HG03575 (cell line): ENCODE results near the gene FZD2.
"Not testable (repeated sequence)": the region's sequence is repeated elsewhere in the genome, so short reads cannot be mapped to it uniquely, and the experiment has no call there.

Experiments
- ATAC-seq: cut with Tn5 transposase; IDR thresholded peaks from one replicate; pipeline ENCODE4 v1.9.1; 2021; ENCODE audit not compliant: unreplicated experiment, insufficient number of reproducible peaks, low FRiP score; ENCODE audit errors: extremely low read depth

Gene FZD2

DNA sequence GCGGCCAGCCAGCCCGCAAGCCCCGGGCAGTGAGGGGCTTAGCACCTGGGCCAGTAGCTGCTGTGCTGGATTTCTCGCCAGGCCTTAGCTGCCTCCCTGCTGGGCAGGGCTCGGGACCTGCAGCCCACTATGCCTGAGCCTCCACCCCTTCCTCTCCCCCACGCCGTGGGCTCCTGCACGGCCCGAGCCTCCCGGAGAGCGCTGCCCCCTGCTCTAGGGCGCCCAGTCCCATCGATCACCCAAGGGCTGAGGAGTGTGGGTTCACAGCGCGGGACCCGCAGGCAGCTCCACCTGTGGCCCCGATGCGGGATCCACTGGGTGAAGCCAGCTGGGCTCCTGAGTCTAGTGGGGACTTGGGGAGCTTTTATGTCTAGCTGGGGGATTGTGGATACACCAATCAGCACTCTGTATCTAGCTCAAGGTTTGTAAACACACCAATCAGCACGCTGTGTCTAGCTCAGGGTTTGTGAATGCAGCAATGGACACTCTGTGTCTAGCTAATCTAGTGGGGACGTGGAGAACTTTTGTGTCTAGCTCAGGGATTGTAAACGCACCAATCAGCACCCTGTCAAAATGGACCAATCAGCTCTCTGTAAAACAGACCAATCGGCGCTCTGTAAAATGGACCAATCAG is 11.1 kb downstream of the FZD2 start:
- ATAC-seq: not testable (repeated sequence)

DNA sequence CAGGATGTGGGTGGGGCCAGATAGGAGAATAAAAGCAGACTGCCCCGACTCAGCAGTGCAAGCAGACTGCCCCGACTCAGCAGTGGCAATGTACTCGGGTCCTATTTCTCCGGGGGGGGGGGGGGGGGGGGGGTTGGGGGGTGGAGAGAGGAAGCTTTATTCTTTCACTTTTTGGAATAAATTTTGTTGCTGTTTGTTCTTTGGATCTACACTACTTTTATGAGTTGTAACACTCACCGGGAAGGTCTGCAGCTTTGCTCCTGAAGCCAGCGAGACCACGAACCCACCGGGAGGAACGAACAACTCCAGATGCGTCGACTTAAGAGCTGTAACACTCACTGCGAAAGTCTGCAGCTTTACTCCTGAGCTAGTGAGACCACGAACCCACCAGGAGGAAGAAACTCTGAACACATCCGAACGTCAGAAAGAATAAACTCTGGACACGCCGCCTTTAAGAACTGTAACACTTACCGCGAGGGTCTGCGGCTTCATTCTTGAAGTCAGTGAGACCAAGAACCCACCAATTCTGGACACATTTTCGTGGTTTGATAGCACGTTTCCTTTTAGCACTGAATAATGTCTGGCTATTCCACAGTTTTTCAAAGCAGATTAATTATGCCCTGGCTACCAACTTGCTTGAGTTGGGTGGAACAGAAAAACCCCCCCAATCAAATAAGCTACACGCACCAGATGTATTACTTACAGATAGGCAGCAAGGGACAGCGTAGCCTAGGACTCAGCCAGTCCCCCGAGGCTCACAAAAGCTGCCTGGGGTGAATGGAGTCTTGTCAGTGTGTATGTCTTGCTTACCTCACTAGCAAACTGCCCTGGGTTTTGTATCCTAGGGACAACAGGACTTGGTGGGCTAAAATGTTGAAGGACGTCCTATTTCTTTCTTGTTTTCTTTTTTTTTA is 11.9 kb downstream of the FZD2 start:
- no peak for ATAC-seq

DNA sequence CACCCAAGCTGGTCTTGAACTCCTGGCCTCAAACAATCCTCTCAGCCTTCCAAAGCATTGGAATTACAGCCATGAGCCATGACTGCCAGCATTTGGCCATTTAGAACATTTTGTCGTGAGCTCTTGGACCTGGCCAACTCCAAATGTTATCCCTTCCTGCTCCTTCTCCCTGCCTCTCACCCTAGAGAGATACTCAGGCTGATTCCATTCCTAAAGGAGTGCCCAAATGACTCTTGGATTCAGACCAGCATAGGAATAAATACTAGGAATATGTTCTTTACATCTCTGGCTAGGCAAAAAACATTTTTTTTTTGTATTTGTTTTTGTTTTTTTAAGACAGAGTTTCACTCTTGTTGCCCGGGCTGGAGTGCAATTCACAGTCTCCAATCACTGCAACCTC is 15.5 kb downstream of the FZD2 start:
- no peak for ATAC-seq

DNA sequence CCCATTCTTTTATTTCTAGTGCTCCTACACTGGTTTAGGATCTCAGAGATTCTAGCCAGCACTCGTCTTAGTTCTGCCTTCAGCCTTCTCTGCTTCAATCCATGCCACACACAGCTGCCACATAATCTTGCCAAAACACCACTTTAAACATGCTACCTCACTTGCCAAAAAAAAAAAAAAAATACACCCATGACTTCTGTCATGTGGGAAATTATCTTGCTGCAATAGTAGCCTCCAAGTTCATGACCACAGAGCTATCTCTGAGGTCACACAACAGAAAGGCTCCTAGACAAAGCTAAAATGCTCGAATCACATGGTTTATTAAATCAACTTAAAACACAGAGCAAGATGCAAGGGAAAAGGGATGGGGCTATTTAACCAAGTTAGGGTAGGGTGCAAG is 18.1 kb downstream of the FZD2 start:
- no peak for ATAC-seq

DNA sequence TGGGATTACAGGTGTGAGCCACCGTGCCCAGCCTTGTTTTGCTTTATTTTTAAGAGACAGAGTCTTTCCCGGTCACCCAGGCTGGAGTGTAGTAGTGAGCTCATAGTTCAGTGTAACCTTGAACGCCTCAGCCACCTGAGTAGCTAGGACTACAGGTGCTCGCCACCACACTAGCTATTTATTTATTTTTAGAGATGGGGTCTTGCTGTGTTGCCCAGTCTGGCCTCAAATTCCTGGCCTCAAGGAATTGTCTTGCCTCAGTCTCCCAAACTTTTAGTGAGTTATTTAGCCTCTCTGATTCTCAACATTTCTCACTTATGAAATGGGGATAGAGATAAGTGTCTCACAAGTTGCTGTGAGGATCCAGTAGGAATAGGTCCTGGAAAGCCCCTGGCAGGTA is 21.7 kb downstream of the FZD2 start:
- ATAC-seq: no peak

DNA sequence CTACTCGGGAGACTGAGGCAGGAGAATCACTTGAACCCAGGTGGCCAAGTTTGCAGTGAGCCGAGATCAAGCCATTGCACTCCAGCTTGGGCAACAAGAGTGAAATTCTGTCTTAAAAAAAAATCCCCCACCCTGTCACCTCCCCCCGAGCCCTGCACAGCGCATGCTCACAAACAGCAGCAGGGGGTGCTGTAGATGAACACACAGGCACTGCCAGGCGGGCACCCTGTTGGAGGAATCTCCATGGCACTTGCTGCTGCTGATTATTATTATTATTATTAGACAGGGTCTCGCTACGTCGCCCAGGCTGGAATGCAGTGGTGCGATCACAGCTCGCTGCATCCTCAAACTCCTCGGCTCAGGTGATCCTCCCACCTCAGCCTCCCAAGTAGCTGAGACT is 24.6 kb downstream of the FZD2 start:
- no peak for ATAC-seq

DNA sequence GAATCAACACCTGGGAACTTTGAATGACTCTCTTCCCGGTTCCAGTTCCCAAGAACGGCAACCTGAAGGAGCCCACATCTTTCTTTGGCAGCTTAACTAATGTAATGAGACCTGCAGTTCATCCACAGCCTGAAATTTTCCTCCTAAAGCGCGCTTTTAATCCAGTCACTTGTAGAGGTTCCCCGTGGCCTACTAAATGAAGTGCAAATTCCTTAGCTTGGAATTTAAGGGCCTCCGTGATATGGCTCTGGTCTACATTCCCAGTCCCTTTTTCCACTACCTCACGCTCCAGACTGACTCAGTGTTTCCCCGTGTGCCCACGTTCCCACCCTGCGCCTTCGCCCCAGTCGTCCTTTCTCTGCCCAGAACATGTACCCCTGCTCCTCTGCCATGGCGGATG is 27.2 kb downstream of the FZD2 start:
- no peak for ATAC-seq

DNA sequence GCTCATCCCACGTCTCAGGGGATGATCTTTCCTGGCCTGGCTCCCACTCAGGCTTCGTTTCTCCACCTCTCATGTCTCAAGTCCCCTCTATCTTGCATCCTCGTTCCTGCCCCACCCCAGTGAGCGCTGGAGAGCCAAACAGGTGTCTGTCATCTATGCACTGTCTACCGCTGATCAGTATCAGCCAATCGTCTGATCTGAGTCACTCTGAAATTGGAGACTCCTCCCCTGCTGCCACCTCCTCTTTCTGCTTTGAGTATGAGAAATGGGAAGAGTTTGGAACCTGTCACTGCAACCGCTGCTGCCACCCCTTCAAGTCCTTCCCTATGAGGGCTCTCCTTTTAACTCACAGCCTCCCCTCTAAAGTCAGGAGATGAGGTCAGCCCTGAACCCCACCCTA is 28.0 kb downstream of the FZD2 start:
- ATAC-seq: no peak

DNA sequence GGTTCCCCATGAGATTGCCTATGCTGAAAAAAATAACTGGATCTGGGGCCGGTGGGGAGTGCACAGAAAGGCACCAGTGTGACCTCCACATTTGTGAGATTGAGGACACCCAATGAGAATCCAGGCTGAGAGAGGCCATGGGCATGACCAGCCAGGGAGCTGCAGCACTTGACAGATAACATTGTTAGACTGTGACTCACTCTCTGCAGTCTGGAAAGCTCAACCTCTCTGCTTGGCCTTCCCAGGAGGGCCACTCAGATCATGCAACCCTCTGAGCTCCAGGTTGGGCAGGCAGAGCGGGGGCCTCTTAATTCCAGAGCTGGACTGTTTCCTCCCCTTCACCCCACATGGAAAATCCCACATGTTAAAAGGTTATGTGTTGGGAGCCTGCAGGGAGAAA is 30.1 kb downstream of the FZD2 start:
- ATAC-seq: no peak

DNA sequence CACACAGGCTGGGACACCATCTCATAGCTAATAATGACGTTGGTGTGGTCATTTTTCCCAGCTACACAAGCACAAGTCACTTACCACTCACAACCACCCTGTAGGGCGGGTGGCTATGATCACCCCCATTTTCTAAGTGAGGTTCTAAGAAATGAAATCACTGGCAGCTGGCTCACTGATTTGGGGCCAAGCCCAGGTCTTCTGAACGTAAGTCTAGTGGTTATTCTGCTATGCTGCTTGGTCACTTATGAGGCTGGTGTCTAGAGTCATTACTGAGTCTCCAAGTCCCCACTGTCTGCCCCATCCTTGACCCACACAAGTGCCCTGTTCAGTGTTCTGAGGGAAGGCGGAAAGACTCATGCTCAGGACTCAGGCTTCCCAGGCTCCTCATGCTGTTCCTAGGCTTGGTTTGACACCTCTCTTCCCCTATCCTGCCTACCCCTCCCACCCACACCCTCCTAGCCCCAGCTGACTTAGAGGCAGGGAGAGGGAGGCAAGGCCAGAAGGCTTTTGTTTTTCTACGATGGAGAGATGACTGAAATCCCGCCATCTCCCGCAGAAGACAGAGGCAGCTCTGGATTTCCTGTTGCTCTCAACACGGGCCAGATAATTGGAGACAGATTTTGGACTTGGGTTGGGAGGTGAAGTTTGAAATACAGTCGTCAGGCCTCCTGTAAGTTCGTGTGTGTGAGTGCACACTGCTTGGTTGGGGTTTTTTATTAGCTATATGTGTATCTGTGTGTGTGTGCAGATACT is 32.2 kb downstream of the FZD2 start:
- ATAC-seq: no peak

DNA sequence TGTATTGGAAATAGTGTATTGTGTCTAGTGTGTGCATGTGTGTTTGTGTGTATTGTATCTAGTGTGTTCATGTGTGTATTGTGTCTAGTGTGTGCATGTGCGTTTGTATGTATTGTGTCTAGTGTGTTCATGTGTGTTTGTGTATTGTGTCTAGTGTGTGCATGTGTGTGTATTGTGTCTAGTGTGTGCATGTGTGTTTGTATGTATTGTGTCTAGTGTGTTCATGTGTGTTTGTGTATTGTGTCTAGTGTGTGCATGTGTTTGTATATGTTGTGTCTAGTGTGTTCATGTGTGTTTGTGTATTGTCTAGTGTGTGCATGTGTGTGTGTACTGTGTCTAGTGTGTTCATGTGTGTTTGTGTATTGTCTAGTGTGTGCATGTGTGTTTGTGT is 32.8 kb downstream of the FZD2 start:
- ATAC-seq: not testable (repeated sequence)

DNA sequence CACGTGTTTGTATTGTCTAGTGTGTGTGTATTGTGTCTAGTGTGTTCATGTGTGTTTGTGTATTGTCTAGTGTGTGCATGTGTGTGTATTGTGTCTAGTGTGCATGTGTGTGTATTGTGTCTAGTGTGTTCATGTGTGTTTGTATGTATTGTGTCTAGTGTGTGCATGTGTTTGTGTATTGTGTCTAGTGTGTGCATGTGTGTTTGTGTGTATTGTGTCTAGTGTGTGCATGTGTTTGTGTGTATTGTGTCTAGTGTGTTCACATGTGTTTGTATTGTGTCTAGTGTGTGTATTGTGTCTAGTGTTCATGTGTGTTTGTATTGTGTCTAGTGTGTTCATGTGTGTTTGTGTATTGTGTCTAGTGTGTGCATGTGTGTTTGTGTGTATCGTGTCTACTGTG is 33.5 kb downstream of the FZD2 start:
- ATAC-seq: not testable (repeated sequence)

DNA sequence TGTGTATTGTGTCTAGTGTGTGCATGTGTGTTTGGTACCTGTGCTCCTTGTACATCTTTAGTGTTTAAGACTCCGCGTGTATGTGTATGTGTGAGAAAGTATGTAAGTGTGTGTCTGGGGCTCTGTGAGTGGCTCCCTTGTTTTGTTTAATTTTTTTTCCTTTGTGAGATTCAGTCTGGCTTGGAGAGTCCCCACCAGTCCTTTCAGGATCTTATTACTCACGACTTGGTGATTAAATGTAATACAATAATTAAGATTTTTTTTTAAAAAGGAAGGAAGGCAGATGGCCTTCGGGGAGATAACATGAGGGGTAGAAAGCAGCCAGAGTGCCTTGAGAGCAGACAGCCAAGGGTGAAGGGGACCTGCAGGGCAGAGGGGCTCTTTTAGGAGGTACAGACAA is 33.9 kb downstream of the FZD2 start:
- ATAC-seq: no peak

DNA sequence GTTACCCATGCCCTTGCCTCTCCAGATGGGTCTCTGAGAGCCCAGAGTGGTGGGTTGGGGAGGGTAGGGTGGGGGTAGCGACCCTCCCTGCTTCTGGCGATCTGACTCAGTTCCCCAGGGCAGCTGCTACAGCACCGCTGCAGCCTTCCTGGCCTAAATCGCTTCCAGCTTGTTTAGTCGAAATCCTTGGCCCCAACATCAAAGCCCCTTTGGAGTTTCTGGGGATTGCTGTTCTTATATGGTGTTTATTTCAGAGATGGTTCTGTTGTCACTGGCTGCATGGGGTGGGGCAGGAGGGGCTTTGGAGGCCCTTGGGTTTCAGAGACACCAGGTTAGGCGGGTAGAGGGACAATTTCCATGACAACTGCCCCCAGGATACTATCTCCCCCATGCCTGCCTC is 35.9 kb downstream of the FZD2 start:
- no peak for ATAC-seq

DNA sequence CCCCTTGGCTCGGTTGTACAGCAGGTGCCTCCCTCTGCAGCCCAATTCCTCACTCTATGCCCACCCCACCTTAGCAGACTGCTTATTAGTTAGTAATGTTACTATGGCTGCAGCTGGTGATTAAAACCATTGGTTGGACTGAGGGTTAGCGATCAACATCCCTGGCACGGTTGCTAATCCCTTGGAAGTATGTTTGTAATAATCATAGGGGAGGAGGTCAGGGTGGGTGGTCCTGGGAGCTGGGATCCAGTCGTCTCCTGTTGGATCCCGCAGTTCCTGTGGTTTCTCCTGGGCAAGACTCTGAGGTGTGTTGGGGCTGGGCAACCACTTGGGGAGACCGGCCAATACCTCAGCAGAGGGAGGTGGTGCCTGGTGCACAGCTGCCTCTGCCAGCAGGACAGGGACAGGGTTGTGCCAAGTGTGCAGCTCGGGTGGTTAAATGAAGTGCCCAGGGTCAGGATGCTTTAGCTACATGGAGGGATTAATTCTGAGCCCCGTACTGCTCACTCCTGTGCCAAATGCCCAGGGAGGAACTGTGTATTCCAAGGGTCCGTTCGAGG is 38.0 kb downstream of the FZD2 start:
- no peak for ATAC-seq

DNA sequence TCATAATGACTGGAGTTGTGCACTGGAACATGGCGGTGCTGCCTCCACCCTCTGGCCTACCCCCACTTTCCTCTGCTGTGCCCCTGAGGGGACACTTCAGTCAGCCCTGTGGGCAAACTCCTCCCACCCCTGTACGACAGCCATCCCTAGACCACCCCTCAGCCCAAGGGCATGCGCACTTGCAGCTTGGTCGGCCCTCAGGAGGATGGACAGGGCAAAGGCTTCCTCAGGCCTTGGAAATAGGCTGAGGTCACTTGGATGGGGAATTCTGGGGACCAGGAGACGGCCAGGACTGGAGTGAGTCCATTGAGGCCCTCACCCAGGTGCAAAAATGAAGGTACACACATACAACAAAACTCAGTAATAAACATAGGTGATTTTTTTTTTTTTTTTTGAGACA is 41.0 kb downstream of the FZD2 start:
- ATAC-seq: no peak

DNA sequence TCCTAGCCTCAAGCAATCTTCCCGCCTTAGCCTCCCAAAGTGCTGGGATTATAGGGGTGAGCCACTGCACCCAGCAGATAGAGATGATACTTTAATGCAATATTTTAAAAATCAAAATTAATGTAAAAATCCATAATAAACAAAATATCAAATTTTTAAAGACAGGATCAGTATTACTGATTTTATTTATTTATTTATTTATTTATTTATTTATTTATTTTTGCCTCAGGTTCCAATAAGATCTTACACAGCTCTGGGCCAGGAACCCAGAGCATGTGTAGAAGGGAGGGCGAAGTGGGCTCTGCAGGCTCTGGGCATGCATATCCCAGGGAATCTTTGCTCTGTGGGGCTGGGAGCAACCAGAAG is 41.6 kb downstream of the FZD2 start:
- no peak for ATAC-seq

DNA sequence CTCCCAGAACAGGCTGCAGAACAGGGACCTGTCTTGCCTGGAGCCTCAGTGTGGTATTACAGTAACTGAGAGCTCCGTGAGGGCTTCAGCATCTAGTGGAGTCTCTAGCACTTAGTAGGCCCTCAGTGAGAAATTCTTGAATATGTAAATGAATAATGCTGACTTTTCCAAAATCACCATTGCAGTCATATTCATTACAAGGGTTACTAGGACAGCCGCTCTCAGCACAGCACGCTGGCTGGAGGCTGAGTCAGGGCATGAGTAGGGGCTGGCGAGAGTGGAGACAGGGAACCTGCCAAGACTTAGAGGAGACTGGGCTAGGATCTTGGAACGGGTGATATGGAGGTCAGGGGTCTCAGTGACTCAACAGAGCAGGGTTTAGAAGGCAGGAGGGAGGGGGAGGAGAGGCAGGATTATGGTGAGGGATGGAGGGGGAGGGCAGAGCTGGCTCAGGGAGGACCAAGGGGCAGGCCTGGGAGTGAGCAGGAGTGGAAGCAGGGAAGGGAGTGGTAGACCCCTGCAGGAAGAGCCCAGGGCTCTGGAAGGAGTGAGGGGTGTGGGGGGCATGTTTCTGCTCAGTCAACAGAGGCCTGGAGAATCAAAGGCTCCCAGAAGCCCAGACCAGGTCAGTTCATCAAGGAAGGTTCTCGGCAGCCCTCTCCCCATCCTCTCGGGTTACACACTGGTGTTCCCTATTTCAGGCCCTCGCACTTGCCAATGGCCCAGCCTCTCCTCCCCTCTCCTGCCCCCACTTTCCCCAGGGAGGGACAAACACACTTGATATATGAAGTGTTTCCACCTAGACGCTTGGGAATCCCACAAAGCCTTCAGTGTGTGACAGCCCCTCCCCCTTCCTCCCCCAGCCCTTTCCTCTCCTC is 42.3 kb downstream of the FZD2 start:
- ATAC-seq: no peak

DNA sequence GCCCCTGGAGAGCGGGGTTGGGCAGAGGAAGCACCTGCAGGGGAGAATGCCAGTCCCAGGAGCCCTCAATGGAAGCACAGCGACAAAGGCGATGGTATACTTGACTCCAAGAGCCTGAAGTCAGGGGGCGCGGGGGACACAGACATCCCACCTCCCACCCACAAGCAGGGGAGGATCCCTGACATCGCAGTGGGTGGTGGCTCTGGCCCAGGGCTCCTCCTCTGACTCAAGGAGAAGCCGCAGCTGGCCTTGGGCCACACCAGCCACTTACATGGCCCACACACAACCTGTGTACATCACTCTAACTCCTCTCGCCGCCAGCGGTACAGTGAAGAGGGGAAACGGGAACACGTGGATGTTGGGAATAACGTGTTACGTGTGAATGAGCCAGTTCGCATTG is 44.3 kb downstream of the FZD2 start:
- ATAC-seq: no peak
